K562 (cell line): ENCODE measurements around the gene SAPCD1. TPM values are rescaled to one million over a fixed set of nuclear protein-coding genes. Genes with fewer than 3 reads are reported as not detected.
A peak's percentile ranks its signal among the peaks of the same experiment; 100 is the strongest.

Source experiments
- ARNT ChIP-seq, 2 experiments: fragments of 450-650 bp; IDR thresholded peaks; 2 replicates each; pipeline ENCODE4 v1.6.1; 2016; ENCODE audit warnings: mild to moderate bottlenecking in 1 of 2
- ATF6 ChIP-seq: sonication (generic); formaldehyde crosslinking; IDR thresholded peaks from 2 replicates; pipeline ENCODE4 v1.4.0; 2020; ENCODE audit warnings: mild to moderate bottlenecking, missing genetic modification reagents
- CBFA2T2 ChIP-seq: fragments of 450-650 bp; conservative IDR thresholded peaks from 2 replicates; pipeline ENCODE4 v1.6.1; 2017; ENCODE audit warnings: mild to moderate bottlenecking
- CEBPB ChIP-seq: fragments of 450-650 bp; IDR thresholded peaks from 2 replicates; pipeline ENCODE4 v1.6.1; 2016; ENCODE audit warnings: missing genetic modification characterization, missing compliant biosample characterization
- ESRRB ChIP-seq: fragments of 250-450 bp; sonication (Bioruptor Pico); IDR thresholded peaks from 2 replicates; pipeline ENCODE4 v1.5.0; 2020; ENCODE audit warnings: mild to moderate bottlenecking, moderate library complexity, borderline replicate concordance
- HNRNPL ChIP-seq: fragments of 200-400 bp; formaldehyde crosslinking; IDR thresholded peaks from 2 replicates; pipeline ENCODE4 v1.6.1; 2017; ENCODE audit warnings: low read depth, mild to moderate bottlenecking, low read length
- HSF4 ChIP-seq: fragments of 250-450 bp; sonication (Bioruptor Pico); IDR thresholded peaks from 2 replicates; pipeline ENCODE4 v2.1.2; 2022; ENCODE audit warnings: mild to moderate bottlenecking, moderate library complexity, borderline replicate concordance
- JUNB ChIP-seq: fragments of 450-650 bp; formaldehyde crosslinking; conservative IDR thresholded peaks from 2 replicates; pipeline ENCODE4 v1.4.0; 2020; ENCODE audit warnings: mild to moderate bottlenecking
- MED1 ChIP-seq: sonication (generic); formaldehyde crosslinking; IDR thresholded peaks from 2 replicates; pipeline ENCODE4 v1.8.1; 2023; ENCODE audit warnings: missing genetic modification reagents, borderline replicate concordance
- MTA1 ChIP-seq: fragments of 450-650 bp; IDR thresholded peaks from 2 replicates; pipeline ENCODE4 v1.6.1; 2017; ENCODE audit warnings: borderline replicate concordance
- NFE2L1 ChIP-seq: fragments of 450-650 bp; IDR thresholded peaks from 2 replicates; pipeline ENCODE4 v1.6.1; 2016; ENCODE audit warnings: missing genetic modification characterization, low read depth, mild to moderate bottlenecking, missing compliant biosample characterization, moderate library complexity, borderline replicate concordance
- RFX5 ChIP-seq: IDR thresholded peaks from 2 replicates; pipeline ENCODE4 v1.6.1; 2011; ENCODE audit warnings: low read depth, mild to moderate bottlenecking, improper control_type of control experiment, low read length
- SMARCC2 ChIP-seq: fragments of 450-650 bp; IDR thresholded peaks from 2 replicates; pipeline ENCODE4 v1.6.1; 2017; ENCODE audit warnings: antibody characterized with exemption, moderate library complexity, mild to moderate bottlenecking, low read depth
- XRCC5 ChIP-seq: fragments of 200-400 bp; formaldehyde crosslinking; IDR thresholded peaks from 2 replicates; pipeline ENCODE4 v1.6.1; 2017; ENCODE audit warnings: low read depth, mild to moderate bottlenecking, low read length
- ZFP91 ChIP-seq: sonication (generic); formaldehyde crosslinking; IDR thresholded peaks from 2 replicates; pipeline ENCODE4 v1.8.0; 2022; ENCODE audit warnings: mild to moderate bottlenecking, missing genetic modification reagents
- ZNF232 ChIP-seq: sonication (generic); formaldehyde crosslinking; IDR thresholded peaks from 2 replicates; pipeline ENCODE4 v1.8.0; 2022; ENCODE audit warnings: mild to moderate bottlenecking, missing genetic modification reagents
- ZNF785 ChIP-seq: fragments of 250-450 bp; sonication (Bioruptor Pico); IDR thresholded peaks from 2 replicates; pipeline ENCODE4 v1.4.0; 2020; ENCODE audit warnings: mild to moderate bottlenecking
- polyA plus RNA-seq, 8 experiments: library from polyadenylated mRNA; depleted of rRNA in 4 of 8; stranded (reverse) in 5 of 8; unstranded in 3 of 8; fragments of >200 nt; fragmentation: Nextera tagmentation in 2 of 8; fragmentation: Illumina TruSeq in 1 of 8; extraction: Ambion mirVana in 2 of 8; extraction: Trizol in 1 of 8; gene quantifications; 2 replicates each; pipeline versions ENCODE4 v1.2.1 to v1.2.3, GENCODE V29; 2011 to 2014; ENCODE audit warnings: inconsistent platforms in 1 of 8, missing spikeins in 1 of 8
- total RNA-seq, 7 experiments: library from RNA; depleted of rRNA in 6 of 7; stranded (reverse); fragments of >200 nt in 6 of 7; fragmentation: Illumina TruSeq in 2 of 7; extraction: Trizol in 2 of 7; gene quantifications; 2 replicates each; pipeline versions ENCODE4 v1.2.1 to v1.2.3, GENCODE V29; 2011 to 2021; ENCODE audit warnings: low replicate concordance in 1 of 7
- TF ChIP-seq, protein P1 (sequence below): fragments of 250-450 bp; sonication (Bioruptor Pico); IDR thresholded peaks from 2 replicates; pipeline ENCODE4 v1.4.0; 2020; ENCODE audit warnings: mild to moderate bottlenecking, moderate library complexity, borderline replicate concordance
- TF ChIP-seq, protein P2 (sequence below): fragments of 250-450 bp; sonication (Bioruptor Pico); IDR thresholded peaks from 2 replicates; pipeline ENCODE4 v1.4.0; 2020; ENCODE audit warnings: mild to moderate bottlenecking, moderate library complexity

Gene SAPCD1
- total and polyA plus RNA-seq, 9 of the 15 experiments (the other 6 are each of a cell fraction or from before 2014, with no cell fraction given): 2.6 to 30.2 (median 7.4) TPM

GRCh38 chr6:31806470-31807272 lies 44.2 kb downstream of the SAPCD1 start, which contains the start of gene LSM2 (continued):
- no peak for TF ChIP-seq ESRRB (CRISPR knock-in tag)
- TF ChIP-seq RFX5: no peak; the same call in 1 of the 2 replicates
- no peak for TF ChIP-seq HSF4 (CRISPR knock-in tag)
- TF ChIP-seq ARNT (IDR thresholded peaks at IDR 0.05): peak in 1 of 2 experiments; percentile 39; a peak in 2 of 4 replicates
- no peak for TF ChIP-seq JUNB
- peak; percentile 98 for TF ChIP-seq HNRNPL
- no peak for TF ChIP-seq MED1
- TF ChIP-seq ZNF785 (CRISPR knock-in tag): no peak
- peak; percentile 86; the same call in 1 of the 2 replicates for TF ChIP-seq ATF6 (CRISPR knock-in tag)
- peak; percentile 82; the same call in 1 of the 2 replicates for TF ChIP-seq ZNF232
- TF ChIP-seq MTA1: peak; percentile 98
- TF ChIP-seq NFE2L1: no peak
- no peak for TF ChIP-seq CEBPB
- TF ChIP-seq ZFP91 (CRISPR knock-in tag): no peak
- TF ChIP-seq XRCC5: peak; percentile 90; the same call in 1 of the 2 replicates
- TF ChIP-seq, protein P1, sequence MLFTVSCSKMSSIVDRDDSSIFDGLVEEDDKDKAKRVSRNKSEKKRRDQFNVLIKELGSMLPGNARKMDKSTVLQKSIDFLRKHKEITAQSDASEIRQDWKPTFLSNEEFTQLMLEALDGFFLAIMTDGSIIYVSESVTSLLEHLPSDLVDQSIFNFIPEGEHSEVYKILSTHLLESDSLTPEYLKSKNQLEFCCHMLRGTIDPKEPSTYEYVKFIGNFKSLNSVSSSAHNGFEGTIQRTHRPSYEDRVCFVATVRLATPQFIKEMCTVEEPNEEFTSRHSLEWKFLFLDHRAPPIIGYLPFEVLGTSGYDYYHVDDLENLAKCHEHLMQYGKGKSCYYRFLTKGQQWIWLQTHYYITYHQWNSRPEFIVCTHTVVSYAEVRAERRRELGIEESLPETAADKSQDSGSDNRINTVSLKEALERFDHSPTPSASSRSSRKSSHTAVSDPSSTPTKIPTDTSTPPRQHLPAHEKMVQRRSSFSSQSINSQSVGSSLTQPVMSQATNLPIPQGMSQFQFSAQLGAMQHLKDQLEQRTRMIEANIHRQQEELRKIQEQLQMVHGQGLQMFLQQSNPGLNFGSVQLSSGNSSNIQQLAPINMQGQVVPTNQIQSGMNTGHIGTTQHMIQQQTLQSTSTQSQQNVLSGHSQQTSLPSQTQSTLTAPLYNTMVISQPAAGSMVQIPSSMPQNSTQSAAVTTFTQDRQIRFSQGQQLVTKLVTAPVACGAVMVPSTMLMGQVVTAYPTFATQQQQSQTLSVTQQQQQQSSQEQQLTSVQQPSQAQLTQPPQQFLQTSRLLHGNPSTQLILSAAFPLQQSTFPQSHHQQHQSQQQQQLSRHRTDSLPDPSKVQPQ (CRISPR knock-in tag): 0 out of 2 replicates have a peak, but pooled peaks have one; percentile 10
- TF ChIP-seq CBFA2T2: no peak
- TF ChIP-seq, protein P2, sequence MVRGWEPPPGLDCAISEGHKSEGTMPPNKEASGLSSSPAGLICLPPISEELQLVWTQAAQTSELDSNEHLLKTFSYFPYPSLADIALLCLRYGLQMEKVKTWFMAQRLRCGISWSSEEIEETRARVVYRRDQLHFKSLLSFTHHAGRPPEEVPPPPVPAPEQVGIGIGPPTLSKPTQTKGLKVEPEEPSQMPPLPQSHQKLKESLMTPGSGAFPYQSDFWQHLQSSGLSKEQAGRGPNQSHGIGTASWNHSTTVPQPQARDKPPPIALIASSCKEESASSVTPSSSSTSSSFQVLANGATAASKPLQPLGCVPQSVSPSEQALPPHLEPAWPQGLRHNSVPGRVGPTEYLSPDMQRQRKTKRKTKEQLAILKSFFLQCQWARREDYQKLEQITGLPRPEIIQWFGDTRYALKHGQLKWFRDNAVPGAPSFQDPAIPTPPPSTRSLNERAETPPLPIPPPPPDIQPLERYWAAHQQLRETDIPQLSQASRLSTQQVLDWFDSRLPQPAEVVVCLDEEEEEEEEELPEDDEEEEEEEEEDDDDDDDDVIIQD (CRISPR knock-in tag): no peak
- TF ChIP-seq SMARCC2: peak; percentile 64
